ENCODE results near the gene PRICKLE1.
"Not testable (repeated sequence)": the region's sequence is repeated elsewhere in the genome, so short reads cannot be mapped to it uniquely, and the experiment has no call there.

The PRICKLE1 gene

DNA sequence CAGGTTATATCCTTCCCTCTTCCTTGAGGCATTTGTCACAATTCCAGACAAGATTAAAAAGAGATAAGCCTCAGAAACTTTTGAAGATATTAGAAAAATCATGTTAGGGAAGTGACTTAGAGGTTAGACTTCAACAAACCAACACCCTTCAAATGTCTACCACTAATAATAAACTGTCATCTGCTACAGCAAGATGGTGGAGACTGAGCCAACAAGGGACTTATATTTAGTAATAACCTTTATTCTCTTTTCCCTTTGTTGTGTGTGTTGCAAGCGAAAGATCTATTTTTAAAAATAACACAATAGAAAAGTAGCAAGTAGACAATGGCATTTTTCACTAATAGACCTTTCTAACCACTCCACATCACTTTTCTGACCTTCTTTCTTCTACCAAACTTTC is 28.6 kb downstream of the PRICKLE1 start:
- in situ Hi-C loops (cut with MboI; ENCODE audit: low sequenced_read_pairs) = no loop called here

DNA sequence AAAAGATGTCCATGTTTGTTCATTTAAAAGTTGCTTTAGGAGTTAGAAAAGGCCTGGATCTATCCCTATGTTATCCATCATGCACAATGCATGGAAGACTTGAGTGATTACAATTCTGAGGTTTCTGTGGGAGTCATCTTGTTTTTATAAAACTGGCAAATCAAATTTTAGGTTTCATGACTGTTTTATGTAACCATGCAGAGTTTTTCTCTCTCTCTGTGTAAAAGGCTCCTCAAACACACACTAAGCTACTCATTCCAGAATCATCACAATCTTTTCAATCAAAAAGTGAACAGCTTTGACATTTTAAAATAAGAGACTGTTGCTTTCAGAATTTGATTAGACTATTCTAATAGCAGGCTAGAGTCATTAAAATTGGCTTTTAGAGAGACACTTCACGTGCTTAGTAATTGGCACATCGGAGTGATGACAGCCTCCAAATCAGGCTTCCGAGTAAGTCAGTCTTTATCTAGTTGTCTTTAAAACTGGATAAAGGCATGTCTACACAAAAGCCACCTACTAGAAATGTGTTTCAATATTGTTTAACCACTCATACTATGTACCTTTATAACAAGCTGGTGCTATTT is 31.9 kb downstream of the PRICKLE1 start:
- in situ Hi-C loops (cut with MboI; ENCODE audit: low sequenced_read_pairs) = no loop called here

DNA sequence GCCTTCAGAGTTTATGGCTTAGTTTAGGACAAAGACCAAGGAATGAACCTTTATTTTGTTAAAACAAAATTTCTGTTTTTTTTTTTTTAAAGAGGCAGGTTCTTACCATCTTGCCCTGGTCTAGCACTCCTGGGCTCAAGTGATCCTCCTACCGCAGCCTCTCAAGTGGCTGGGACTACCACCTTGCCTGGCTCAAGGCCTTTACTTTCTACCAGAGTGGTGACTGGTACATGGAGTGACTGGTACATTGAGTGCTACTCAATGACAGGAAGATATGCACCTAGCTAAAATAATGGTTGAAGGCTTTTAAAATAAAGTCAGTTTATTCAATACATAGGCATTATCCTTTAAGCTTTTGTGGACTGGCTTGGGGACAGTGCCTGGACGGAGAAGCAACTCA is 32.6 kb downstream of the PRICKLE1 start:
- in situ Hi-C loops (cut with MboI; ENCODE audit: low sequenced_read_pairs) = no loop called here

DNA sequence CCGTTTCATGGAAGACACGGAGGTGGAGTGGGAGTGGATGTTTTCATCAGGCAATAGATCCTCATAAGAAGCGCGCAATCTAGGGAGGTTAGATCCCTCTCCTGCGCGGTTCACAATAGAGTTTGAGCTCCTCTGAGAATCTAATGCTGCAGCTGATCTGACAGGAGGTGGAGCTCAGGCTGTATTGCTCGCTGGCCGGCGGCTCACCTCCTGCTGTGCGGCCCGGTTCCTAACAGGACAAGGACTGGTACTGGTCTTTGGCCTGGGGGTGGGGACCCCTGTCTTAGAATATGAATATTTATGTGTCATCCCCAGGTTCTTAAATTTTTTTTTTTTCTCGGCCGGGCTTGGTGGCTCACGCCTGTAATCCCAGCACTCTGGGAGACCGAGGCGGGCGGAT is 36.7 kb downstream of the PRICKLE1 start:
- in situ Hi-C loops (cut with MboI; ENCODE audit: low sequenced_read_pairs) = no loop called here

DNA sequence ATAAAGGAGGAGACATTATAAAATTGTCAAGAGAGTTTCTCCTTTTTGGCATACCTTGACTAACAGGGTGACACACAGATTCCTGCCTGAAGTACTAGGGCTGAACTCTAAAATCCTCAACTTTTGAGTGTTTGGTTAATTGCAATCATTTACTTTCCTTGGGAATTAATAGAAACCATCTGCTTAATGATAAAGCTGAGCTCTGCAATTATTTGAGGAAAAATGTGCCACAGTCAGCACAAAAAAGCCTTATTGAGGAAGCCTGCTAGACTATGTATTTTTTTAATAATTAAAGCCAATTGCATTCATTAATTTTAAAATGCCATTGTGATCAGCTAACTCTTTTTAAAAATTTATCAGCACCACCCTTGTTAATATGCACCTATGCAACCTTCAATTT is 38.7 kb downstream of the PRICKLE1 start:
- in situ Hi-C loops (cut with MboI; ENCODE audit: low sequenced_read_pairs) = no loop called here

DNA sequence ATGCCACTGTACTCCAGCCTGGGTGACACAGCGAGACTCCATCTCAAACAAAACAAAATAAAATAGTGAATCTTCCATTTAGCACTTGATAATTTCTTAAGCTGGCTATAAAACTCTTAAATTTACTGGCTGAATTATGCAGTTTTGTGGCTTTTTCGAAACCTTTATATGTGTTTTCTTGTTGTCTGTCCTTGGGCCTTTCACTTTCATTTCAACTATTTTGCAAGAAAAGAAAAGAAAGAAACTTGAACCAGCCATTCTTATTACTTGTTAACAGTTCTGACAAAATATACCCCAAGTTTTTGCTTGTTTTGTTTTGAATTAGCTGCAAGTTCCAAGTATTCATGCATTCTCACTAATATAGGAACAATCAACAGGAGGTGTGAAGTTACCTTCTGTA is 42.8 kb downstream of the PRICKLE1 start:
- in situ Hi-C loops (cut with MboI; ENCODE audit: low sequenced_read_pairs) = no loop called here

DNA sequence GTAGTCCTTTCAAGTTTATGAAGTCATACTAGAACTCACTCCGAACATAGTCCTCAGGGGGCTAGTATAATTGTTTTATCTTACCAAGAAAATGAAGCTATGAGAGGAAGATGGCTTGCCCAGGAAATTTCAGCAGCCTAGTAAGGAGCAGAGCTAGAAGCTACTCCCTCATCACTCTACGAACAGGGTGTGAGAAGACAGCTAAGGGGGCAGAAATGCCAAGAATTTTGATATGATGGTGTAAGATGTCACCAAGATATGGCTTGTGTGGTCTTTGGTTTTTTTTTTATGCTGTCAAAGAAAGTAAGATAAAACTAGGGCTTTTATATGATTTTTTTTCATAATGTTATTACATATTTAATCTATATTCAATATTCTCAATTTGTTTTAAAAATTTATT is 47.6 kb downstream of the PRICKLE1 start:
- in situ Hi-C loops (cut with MboI; ENCODE audit: low sequenced_read_pairs) = no loop called here

DNA sequence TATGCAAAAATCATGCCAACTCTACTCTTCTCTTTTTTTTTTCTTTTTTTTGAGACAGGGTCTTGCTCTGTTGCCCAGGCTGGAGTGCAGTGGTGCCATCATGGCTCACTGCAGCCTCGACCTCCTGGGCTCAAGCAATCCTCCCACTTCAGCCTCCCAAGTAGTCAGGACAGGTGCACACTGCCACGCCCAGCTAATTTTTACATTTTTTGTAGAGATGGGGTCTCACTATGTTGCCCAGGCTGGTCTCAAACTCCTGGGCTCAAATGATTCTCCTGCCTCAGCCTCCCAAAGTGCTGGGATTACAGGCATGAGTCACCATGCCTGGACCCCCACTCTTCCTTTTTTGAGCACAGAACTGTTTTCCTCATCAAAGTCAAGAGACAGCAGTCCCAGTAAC is 48.2 kb downstream of the PRICKLE1 start:
- in situ Hi-C loops (cut with MboI; ENCODE audit: low sequenced_read_pairs) = not testable (repeated sequence)

DNA sequence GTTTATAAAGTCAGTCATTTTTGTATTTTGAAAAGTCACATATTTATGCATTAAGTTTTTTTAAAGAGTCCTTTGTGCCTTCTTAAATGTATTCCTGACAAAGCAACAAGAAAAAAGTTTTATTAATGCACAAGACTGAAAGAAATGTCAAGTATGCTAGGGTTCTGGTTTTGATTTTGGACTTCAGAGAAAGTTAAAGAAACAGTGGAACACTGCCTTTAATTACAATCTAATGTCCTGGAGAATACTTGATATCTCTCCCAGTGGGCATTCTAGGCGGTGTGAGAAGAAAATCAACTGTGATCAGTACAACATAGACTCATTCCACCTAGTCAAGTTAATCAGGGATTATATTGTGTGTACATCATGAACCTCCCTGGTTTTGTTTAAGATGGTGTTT is 49.9 kb downstream of the PRICKLE1 start:
- in situ Hi-C loops (cut with MboI; ENCODE audit: low sequenced_read_pairs) = no loop called here

DNA sequence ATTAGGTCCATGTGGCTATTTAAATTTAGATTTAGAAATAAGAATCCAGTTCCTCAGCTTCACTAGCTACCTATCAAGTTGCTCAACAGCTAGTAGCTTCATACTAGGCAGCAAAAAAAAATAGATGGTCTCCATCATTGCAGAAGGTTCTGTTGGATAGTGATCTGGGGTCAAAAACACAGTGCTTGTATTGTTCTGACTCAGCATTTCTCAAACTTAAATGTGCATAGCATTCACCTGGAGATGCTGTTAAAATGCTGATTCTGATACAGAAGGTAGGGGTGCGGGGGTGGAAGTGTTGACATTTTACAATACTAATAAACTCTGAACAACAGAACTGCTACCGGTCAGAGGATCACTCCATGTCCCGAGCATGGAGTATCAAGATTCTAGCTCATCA is 51.3 kb downstream of the PRICKLE1 start:
- in situ Hi-C loops (cut with MboI; ENCODE audit: low sequenced_read_pairs) = no loop called here

DNA sequence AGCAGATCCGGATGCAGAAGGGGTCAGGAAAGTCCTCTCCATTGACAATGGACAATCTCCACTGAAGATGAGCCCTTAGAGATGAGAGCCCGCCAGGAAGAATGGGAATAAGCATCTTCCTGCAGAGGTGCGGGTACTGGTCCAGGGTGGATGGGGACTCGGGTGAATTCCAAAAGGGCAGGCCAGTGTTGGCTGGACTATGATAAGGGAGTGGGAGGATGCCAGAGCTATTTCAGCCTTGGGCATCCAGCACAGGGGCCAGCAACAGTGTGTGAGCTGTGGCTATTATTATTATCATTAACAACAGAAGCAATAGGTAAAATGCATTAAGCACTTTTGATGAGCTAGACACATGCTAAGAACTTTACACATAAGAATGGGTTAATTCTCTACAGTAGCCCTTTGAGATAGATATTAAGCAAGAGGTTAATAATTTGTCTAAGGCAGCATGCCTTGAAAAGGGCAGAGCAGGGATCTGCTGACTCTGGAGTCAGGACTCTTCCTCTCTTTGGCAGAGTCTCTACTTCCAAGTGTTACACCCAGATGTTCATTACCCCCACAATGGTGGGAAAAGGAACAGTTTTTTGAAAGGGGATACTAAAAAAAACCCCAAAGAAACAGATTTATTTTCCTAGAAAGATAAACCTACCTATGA is 55.2 kb downstream of the PRICKLE1 start:
- in situ Hi-C loops (cut with MboI; ENCODE audit: low sequenced_read_pairs) = no loop called here

DNA sequence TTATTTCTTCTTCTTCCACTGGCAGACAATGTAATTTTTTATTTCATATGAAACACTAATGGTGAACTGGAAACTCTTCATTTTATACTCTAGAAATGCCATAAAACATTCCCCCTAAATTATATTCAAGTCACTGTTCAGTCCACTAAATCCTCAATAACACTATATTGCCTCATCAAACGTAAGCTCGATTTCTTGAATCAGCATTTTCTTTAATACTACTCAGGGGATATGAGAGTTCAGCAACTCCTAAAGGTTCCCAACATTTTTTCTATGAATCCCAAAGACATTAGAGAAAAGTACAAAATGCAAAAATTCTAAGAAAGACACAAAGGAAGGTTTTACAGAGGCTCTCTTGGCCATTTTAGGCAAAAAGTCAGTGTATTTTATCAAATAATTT is 59.3 kb downstream of the PRICKLE1 start:
- in situ Hi-C loops (cut with MboI; ENCODE audit: low sequenced_read_pairs) = no loop called here

DNA sequence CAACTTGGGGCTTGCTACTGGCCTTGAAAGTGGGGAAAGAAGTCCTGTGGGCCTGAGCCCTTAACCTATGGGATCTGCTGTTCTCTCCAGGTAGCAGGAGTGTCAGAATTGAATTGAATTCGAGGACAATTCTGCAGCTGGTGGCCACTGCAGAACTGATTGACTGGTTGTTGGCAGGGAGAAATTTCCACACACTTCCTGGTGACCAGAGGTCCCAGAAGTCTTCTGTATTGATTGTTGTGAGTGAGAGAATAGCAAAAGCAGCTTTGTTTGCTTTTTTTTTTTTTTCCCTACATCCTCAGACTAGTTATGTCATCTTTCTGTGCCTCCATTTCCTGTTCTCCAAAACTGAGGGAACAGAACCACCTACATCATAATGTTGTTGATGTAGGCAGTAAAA is 64.1 kb downstream of the PRICKLE1 start:
- in situ Hi-C loops (cut with MboI; ENCODE audit: low sequenced_read_pairs) = no loop called here

DNA sequence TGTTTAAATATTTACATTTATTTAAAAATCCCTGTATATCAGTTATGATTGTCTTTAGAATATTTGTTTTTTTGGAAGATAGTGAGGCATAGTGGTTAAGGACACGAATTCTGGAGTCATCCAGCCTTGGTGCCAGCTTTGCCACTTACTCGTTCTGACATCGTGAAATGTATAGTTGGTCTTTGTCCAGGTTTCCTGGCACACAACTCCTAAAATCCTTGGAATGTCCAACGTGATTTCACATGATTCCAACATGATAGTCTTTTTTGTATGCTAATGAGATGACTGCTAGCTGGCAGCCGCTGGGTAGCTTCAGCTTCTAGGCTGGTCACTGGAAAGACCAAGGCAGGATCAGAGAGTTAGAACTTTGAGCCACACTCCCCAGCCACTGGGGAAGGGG is 64.8 kb downstream of the PRICKLE1 start:
- in situ Hi-C loops (cut with MboI; ENCODE audit: low sequenced_read_pairs) = no loop called here

DNA sequence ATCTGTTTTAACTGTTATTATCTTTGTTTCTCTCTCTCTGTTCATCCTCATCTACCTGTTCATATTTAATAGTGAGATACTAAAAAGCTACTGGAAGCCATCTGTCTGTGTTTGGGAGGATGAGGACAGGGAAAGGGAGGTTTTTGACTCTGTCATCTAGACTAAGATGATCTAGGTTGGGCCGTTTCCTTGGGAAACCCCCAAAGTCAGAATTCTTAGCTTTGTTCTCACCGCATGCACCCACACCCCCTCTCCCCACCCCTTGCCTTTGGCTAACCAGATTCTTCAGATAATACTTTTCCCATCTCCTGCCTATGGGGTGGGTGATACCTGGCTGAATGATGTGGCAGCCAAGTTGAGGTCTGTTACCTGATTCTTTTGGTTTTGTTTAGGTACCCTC is 73.0 kb downstream of the PRICKLE1 start:
- in situ Hi-C loops (cut with MboI; ENCODE audit: low sequenced_read_pairs) = no loop called here

DNA sequence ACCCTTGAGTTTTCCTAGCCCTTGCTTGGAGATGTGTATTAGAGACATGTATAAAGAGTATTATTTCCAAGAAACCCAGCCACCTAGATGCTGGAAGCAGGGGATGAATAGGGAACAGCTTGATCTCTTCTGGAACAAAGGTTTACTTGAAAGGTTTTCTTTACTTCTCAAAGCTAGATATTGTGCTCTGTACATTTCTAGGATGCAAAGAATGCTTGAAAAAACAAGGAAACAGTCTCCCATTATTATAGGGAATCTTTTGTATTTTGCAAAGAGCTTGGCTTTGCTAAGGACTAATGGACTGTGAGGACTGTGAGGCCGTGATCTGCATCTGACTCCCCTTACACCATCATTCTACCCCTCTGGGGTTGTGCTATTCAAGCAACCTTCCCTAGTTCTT is 77.9 kb downstream of the PRICKLE1 start:
- in situ Hi-C loops (cut with MboI; ENCODE audit: low sequenced_read_pairs) = no loop called here

DNA sequence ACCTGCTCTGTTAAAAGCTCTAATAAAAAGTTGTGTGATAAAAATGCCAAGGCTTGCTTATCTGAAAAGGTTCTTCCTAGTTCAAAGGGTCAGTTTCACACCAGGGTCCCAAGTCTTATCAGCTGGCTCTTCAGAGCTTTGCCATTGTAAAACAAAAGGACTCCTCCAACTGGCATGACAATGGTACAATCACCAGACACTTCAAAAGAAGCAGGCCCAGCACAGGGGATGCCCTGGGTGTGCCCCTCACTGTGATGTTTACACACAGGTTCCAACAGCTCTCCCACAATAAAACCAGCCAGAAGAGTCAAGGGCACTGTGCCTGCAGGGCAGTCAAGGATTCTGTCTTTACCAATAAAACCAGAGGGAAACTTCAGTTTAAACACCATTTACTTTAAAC is 78.7 kb downstream of the PRICKLE1 start:
- in situ Hi-C loops (cut with MboI; ENCODE audit: low sequenced_read_pairs) = no loop called here

DNA sequence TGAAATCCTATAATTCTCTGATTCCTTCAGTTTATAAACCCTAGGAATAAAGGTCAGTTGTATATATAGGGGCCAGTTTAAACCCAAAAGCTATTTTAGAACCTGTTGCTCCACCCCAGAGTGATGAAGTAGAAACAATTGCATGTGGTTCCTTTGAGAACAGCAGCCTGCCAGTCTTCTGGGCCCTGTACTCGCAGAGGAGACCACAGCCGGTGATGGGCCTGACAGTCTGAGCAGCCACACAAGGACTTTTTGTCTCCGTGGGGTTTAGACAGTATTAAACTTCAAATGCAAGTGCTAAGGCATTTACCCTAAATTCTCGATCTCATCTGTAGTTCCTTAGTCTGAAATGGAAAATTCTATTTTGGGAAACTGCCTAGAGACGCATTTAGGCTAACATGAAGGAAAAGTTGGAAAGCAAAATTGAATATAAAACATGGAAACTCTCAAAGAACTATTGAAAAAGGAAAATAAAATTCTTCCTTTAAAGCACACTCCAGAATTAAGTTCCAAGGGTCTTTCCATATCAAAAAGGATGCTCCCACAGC is 80.6 kb downstream of the PRICKLE1 start:
- in situ Hi-C loops (cut with MboI; ENCODE audit: low sequenced_read_pairs) = no loop called here

DNA sequence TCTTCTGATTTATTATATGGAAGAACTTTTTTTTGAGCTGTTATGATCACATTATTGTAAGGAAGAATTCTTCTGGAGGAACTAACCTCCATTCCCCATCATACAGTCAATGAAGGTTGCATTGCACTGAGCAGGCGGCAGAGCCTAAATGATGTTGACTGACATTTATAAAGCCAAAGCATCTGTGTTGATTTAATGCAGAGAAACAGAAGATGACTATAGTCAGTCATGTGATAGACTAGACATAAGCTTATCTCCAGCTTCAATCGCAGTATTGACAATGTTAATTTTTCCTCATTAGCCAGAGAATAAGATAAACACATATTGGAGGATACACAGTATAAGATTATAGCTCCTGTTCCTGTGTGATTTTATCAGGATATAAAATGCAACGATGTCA is 82.0 kb downstream of the PRICKLE1 start:
- in situ Hi-C loops (cut with MboI; ENCODE audit: low sequenced_read_pairs) = no loop called here

DNA sequence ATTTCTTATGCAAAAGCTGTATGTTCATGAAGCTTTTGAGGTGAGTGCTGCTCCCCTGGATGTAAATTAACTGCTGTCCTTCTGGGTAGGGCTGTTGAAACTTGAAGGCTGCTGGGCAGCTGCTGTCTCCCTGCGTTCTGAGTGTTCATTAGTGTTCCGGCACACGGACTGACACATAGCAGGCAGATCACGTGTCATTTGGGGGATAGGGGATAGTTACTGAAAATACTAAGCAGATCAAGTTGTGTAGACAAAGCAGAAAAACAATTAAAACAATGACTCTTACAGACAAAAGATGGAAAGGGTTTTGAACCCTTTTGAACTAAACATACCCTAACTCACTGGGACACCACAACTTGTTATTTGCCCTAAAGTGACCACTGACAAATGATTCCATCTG is 82.5 kb downstream of the PRICKLE1 start:
- in situ Hi-C loops (cut with MboI; ENCODE audit: low sequenced_read_pairs) = no loop called here

DNA sequence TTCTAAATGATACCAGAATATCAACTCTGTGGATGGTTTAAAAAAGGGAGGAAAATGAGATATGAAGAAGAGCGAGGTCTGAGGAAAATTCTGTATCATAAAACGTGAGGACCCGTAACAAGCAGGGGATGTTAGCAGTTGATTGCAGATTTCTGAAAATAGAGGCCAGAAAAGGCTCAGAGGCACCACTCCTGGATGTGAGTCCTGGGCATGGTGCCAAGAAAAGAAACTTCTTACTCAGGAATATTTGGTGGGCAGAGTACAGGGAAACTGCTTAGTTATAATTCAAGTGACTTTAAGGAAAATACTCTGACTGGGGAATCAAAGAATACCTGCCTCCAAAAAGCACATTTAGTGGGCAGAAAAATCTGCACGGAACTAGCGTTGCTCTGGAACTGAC is 85.5 kb downstream of the PRICKLE1 start:
- in situ Hi-C loops (cut with MboI; ENCODE audit: low sequenced_read_pairs) = no loop called here

DNA sequence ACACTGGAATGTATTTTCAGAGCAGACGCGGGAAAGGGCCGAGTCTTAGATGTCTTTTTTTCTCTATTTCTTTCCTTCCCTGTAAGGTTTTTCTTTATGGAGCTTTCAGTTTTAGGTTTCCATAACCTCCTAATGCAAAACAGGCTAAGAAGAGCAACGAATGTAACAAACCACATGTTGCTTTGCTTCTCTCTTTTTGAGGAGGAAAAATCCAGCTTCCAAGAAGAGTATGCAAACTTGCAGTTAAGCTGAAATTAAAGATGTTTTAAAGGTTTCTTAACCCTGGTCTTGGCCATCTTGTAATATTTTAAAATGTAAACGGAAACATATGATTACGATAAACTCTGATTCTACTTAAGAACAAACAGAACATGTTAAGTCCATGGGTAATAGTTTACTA is 86.9 kb downstream of the PRICKLE1 start:
- in situ Hi-C loops (cut with MboI; ENCODE audit: low sequenced_read_pairs) = no loop called here

Data from HL-60/S4 (cell line).